8988T (cell line): ENCODE results near the gene PGA5.

Source experiments
- DNase-seq: peaks from one replicate; pipeline ENCODE4 v3.0.0; 2011

PGA5 gene

DNA sequence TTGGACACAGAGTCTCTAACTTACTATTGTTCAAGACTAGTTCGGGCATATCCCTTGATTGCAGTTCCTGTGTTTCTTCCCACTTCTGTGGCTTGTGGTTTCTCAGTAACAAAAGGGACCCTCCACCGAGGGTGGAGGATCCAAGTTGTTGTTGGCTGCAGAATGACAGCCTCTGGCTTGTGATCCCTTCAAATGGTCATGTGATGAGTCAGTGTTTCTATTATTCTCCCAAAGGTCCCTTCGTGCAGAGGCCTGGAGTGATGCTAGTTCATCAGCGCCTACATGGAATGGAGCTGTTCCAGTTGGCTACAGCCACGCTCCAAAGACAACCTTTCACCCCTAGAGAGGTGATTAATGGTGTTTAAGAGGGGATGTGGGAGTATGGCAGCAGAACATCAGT, 56.8 kb downstream of the PGA5 start:
- no peak for DNase-seq

DNA sequence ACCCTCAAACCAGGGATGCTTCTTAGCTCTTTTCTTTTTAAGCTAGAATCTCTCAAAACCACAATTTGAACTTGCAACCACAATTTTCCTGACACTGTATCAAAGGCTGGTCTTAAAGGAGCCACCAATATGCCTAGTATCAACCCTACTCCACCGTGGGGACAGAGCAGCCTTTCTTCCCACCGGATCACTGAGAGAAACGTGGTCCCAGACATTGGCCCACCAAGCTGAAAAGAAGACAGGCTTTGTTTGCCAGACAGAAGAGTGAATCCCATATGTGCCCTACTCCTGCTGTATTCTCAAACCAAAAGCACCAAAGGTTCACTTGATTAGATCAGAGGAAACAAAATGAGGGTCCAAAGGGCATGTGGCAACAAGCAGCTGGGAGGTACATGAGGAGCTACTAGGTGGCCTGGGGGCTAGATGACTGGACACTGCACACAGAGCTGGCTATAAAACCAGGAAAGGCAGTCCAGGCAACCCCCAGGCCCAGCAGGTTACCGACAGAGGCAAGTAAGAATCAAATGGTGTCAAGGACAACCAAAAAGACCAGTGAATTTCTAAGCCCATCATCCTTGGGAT, 57.8 kb downstream of the PGA5 start:
- DNase-seq, result no peak
